Esophagus muscularis mucosa (tissue), 4 donors: ENCODE results near the gene COG8.

Source experiments
- CTCF ChIP-seq, 3 experiments: fragments of 200-600 bp in 2 of 3; fragments of 450-650 bp in 1 of 3; sonication (generic) in 2 of 3; IDR thresholded peaks; one replicate each; pipeline ENCODE4 v1.5.1; 2017 to 2019; ENCODE audit warnings: antibody characterized with exemption in 3 of 3, mild to moderate bottlenecking in 2 of 3, moderate library complexity in 1 of 3
- EP300 ChIP-seq: sonication (generic); formaldehyde crosslinking; IDR thresholded peaks from one replicate; pipeline ENCODE4 v1.6.1; 2017; ENCODE audit warnings: antibody characterized with exemption
- POLR2A ChIP-seq: fragments of 450-650 bp; IDR thresholded peaks from one replicate; pipeline ENCODE4 v1.6.1; 2017; ENCODE audit warnings: antibody characterized with exemption, moderate library complexity, mild to moderate bottlenecking, low read depth
- POLR2AphosphoS5 ChIP-seq, 2 donors: sonication (generic); formaldehyde crosslinking; IDR thresholded peaks; one replicate each; pipeline ENCODE4 v1.6.1; 2017; ENCODE audit warnings: antibody characterized with exemption in 2 of 2

- no peak for TF ChIP-seq CTCF (IDR thresholded peaks at IDR 0.05)
- no peak for TF ChIP-seq EP300
- no peak for TF ChIP-seq POLR2A
- no peak for TF ChIP-seq POLR2AphosphoS5 (IDR thresholded peaks at IDR 0.05)
Observed at GRCh38 chr16:69346683-69347082, 7.3 kb upstream of the COG8 start.
